ENCODE data around the gene MAN2A1.
"Not testable (repeated sequence)": the region's sequence is repeated elsewhere in the genome, so short reads cannot be mapped to it uniquely, and the experiment has no call there.

The MAN2A1 gene

GRCh38 chr5:109826426-109826825 is 136.7 kb downstream of the MAN2A1 start:
- DNase-seq (ENCODE audit: low spot score): no peak

- DNase-seq (ENCODE audit: low spot score): no peak
Measured at GRCh38 chr5:109829331-109829730, 139.6 kb downstream of the MAN2A1 start.

- DNase-seq (ENCODE audit: low spot score): no peak
Measured at GRCh38 chr5:109830955-109831502, 141.3 kb downstream of the MAN2A1 start.

DNA sequence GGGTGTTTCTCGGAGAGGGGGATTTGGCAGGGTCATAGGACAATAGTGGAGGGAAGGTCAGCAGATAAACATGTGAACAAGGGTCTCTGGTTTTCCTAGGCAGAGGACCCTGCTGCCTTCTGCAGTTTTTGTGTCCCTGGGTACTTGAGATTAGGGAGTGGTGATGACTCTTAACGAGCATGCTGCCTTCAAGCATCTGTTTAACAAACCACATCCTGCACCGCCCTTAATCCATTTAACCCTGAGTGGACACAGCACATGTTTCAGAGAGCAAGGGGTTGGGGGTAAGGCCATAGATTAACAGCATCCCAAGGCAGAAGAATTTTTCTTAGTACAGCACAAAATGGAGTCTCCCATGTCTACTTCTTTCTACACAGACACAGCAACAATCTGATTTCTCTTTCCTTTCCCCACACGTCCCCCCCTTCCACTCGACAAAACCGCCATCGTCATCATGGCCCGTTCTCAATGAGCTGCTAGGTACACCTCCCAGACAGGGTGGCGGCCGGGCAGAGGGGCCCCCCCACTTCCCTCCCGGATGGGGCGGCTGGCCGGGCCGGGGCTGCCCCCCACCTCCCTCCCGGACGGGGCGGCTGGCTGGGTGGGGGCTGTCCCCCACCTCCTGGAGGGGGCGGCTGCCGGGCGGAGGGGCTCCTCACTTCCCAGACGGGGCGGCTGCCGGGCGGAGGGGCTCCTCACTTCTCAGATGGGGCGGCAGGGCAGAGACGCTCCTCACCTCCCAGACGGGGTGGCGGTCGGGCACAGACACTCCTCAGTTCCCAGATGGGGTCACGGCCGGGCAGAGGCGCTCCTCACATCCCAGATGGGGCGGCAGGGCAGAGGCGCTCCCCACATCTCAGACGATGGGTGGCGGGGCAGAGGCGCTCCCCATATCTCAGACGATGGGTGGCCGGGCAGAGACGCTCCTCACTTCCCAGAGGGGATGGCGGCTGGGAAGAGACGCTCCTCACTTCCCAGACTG is 142.8 kb downstream of the MAN2A1 start:
- not testable (repeated sequence) for DNase-seq (ENCODE audit: low spot score)

GRCh38 chr5:109833946-109834345 is 144.2 kb downstream of the MAN2A1 start:
- no peak for DNase-seq (ENCODE audit: low spot score)

GRCh38 chr5:109836280-109836679 is 146.6 kb downstream of the MAN2A1 start:
- DNase-seq (ENCODE audit: low spot score): no peak

- no peak for DNase-seq (ENCODE audit: low spot score)
Measured at GRCh38 chr5:109837231-109837861, 147.6 kb downstream of the MAN2A1 start.

GRCh38 chr5:109838157-109838556 is 148.4 kb downstream of the MAN2A1 start:
- DNase-seq (ENCODE audit: low spot score): no peak

DNA sequence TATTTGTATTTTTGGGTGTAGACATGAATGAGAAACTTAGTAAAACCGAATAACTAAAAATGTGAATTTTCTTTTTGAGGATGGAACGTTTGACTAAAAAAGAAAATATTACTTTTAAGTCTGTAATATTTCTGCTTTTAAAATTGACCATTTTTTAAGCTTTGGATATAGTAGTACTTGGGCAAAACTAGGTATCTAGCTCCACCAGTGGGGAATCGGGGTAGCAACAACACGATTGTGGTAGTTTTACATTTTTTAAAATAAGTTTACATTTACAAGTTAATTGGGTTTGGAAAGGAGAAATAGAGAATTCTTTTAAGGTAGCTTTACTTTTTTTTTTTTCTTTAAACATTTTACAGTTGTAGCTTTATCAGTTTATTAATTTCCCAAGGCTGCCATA is 154.4 kb downstream of the MAN2A1 start:
- DNase-seq (ENCODE audit: low spot score): no peak

- DNase-seq (ENCODE audit: low spot score): no peak
Measured at GRCh38 chr5:109844695-109845094, 155.0 kb downstream of the MAN2A1 start.

DNA sequence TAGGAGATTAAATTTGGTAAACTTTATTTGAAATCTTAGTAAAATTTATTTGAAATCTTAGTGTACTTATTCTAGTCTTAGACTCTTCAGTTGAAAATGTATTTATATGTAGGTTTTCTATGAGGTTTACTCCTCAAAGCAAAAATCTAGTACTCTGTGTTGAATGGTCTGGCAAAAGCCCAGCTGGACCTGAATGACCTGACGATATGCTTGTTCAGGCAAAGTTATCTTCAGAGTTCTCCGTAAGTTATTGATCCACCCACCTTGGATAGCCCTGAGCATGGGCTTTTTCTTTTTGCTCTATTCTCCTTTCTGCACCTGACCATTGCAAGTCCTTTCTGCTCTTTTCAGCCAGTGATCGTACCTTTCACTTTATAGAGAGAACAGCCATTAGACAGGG is 158.4 kb downstream of the MAN2A1 start:
- DNase-seq (ENCODE audit: low spot score): no peak

DNA sequence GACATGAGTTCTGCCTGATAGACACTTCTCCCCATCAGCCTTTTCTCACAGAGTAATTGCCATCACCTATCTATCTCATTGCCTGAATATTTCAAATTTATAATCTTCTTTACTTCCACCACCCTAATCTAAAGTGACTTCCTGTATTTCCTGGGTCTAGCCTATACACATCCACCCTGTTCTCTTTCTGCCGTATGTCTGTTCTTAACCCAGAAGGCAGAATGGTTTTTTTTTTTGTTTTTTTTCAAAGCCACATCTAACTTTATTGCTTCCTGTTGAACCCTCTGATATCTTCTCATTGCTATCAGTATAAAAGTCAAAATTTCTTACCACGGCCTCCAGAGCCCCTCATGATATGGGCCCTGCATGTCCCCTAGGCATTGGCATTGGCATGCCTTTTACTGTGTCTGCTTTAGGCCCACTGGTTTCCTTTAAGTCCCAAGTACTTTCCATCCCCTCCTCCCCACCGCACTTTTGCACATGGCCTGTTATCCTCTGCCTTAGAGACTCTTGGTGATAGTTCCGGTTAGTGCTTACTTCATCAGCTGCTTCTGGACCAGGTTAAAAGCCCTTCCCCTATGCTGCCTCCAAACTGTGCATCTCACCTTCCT is 159.9 kb downstream of the MAN2A1 start:
- no peak for DNase-seq (ENCODE audit: low spot score)

- no peak for DNase-seq (ENCODE audit: low spot score)
Measured at GRCh38 chr5:109852371-109853155, 162.8 kb downstream of the MAN2A1 start.

DNA sequence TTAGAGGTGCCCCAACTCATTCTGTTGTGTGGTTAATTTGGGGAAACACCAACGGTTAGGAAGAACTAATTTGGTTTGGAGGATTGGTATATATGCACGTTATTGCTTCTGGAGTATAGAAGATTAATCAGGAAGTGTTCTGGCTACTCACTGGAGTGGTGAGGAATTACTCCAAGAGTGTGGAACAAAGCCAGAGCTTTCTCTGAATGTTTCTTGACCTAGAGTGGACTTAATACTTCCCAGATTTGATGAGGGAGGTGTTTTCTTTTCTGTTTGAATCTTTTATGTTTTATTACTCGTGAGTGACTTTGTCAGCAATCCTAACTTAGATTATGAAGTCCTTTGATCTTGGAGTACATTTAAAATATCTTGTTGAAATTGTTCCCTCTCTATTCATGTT is 163.7 kb downstream of the MAN2A1 start:
- DNase-seq (ENCODE audit: low spot score): no peak

GRCh38 chr5:109855056-109855455 is 165.3 kb downstream of the MAN2A1 start:
- no peak for DNase-seq (ENCODE audit: low spot score)

- no peak for DNase-seq (ENCODE audit: low spot score)
Measured at GRCh38 chr5:109857405-109858031, 167.8 kb downstream of the MAN2A1 start.

GRCh38 chr5:109859537-109859936 is 169.8 kb downstream of the MAN2A1 start:
- no peak for DNase-seq (ENCODE audit: low spot score)

GRCh38 chr5:109862301-109862700 is 172.6 kb downstream of the MAN2A1 start:
- no peak for DNase-seq (ENCODE audit: low spot score)

- no peak for DNase-seq (ENCODE audit: low spot score)
Measured at GRCh38 chr5:109863752-109864151, 174.0 kb downstream of the MAN2A1 start.

DNA sequence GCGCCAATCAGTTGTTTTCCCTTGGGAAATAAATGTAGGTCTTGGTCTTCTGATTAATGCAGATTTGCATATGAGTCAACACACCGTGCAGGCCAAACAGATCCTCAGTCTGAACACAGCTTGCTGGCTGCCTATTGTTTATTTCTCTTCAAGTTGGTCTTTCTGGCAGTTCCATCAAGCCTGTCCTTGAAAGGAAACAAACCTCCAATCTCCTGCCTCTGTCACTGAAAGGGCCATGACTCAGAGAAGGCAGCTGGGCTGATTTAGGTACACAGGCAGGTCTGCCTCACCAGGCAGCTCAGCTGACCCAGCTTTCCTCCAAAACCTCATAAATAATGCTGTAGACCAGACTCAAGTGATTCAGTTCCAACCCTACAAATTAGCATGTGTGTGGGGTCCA is 175.9 kb downstream of the MAN2A1 start:
- DNase-seq (ENCODE audit: low spot score): no peak

- no peak for DNase-seq (ENCODE audit: low spot score)
Measured at GRCh38 chr5:109866051-109866450, 176.3 kb downstream of the MAN2A1 start.

All from globus pallidus (tissue), 1 donor.